ENCODE data around the gene NR4A1. TPM values are rescaled to one million over a fixed set of nuclear protein-coding genes. Genes with fewer than 3 reads are reported as not detected.

NR4A1 gene
- total and polyA plus RNA-seq, 4 donors: 45.1 to 77.9 (median 62.0) TPM

DNA sequence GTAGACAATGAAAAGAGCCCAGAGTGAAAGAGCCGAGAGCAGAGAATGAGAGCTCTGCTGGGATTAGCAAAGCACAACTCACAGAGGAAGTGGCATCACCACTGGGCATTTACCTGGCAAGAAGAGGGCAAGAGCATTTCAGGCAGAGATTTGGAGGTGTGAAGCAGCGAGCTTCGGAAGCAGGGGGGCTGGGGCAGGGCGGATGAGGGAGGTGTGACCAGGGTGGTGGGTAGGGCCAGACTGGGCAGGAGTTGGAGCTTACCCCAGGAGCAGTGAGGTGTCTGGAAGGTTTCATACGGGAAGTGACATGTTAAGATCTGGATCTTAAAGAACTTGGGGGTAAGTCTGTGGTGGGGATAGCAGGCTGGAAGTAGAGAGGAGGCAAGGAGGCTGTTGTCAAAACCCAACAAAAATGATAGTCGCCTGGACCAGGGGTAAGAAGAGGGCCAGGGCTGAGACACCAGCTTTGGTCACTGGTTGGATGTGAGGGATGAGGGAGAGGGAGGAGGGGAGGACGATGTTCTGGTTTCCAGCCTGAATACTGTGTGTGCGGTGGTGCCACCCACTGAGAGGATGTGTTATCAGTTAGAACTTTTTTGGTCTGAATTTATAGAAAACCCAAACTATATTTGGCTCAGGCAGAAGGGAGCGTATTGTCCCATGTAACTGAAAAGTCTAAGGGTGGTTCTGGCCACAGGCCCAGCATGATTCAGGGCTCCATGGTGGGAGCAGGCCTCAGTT, 33.4 kb downstream of the NR4A1 start:
- Histone ChIP-seq H3K27ac (ENCODE audit: low read depth in 1 of 2, low read length in 1 of 2) (no peak overlapping the region), H3K4me1 (ENCODE audit: control insufficient read depth in 5 of 5, insufficient read depth in 5 of 5, low read length in 5 of 5) (peaks cover 0 to 37% (median 16%) of the 10 kb centered on the region in 5 donors), H3K9ac (ENCODE audit: insufficient read depth in 1 of 2, low read length in 2 of 2) (no peak overlapping the region), H3K9me3 (ENCODE audit: control insufficient read depth in 4 of 4, insufficient read depth in 3 of 4, low read length in 3 of 4) (no peaks in the 10 kb centered on the region), H3K27me3 (ENCODE audit: control insufficient read depth in 3 of 3, insufficient read depth in 3 of 3, low read length in 2 of 3) (no peaks in the 10 kb centered on the region), H3K36me3 (ENCODE audit: control insufficient read depth in 4 of 4, insufficient read depth in 4 of 4, low read length in 4 of 4) (peaks cover 0 to 2% (median 1%) of the 10 kb centered on the region in 4 donors), H3K4me3 (no peak overlapping the region)
- TF ChIP-seq, protein P1, sequence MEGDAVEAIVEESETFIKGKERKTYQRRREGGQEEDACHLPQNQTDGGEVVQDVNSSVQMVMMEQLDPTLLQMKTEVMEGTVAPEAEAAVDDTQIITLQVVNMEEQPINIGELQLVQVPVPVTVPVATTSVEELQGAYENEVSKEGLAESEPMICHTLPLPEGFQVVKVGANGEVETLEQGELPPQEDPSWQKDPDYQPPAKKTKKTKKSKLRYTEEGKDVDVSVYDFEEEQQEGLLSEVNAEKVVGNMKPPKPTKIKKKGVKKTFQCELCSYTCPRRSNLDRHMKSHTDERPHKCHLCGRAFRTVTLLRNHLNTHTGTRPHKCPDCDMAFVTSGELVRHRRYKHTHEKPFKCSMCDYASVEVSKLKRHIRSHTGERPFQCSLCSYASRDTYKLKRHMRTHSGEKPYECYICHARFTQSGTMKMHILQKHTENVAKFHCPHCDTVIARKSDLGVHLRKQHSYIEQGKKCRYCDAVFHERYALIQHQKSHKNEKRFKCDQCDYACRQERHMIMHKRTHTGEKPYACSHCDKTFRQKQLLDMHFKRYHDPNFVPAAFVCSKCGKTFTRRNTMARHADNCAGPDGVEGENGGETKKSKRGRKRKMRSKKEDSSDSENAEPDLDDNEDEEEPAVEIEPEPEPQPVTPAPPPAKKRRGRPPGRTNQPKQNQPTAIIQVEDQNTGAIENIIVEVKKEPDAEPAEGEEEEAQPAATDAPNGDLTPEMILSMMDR (IDR thresholded peaks at IDR 0.05; ENCODE audit: control extremely low read depth, extremely low read depth): no peak
- DNase-seq (no peak), ATAC-seq (ENCODE audit: insufficient read depth, low FRiP score) (no peak)
- 89 to 92% methylated on average over 9 of the region's 9 CpGs for WGBS, 2 donors

GRCh38 chr12:52085682-52086180, 34.5 kb downstream of the NR4A1 start:
- Histone ChIP-seq H3K9ac (ENCODE audit: insufficient read depth in 1 of 2, low read length in 2 of 2) (no peak overlapping the region), H3K36me3 (ENCODE audit: control insufficient read depth in 4 of 4, insufficient read depth in 4 of 4, low read length in 4 of 4) (peaks cover 0 to 2% (median 0%) of the 10 kb centered on the region in 4 donors), H3K4me3 (no peak overlapping the region), H3K4me1 (ENCODE audit: control insufficient read depth in 5 of 5, insufficient read depth in 5 of 5, low read length in 5 of 5) (peaks cover 0 to 26% (median 16%) of the 10 kb centered on the region in 5 donors), H3K27ac (ENCODE audit: low read depth in 1 of 2, low read length in 1 of 2) (no peak overlapping the region), H3K27me3 (ENCODE audit: control insufficient read depth in 3 of 3, insufficient read depth in 3 of 3, low read length in 2 of 3) (no peaks in the 10 kb centered on the region), H3K9me3 (ENCODE audit: control insufficient read depth in 4 of 4, insufficient read depth in 3 of 4, low read length in 3 of 4) (no peaks in the 10 kb centered on the region)
- no peak for DNase-seq
- WGBS, 2 donors: 90 to 92% methylated on average over 6 of the region's 6 CpGs
- ATAC-seq (ENCODE audit: insufficient read depth, low FRiP score): no peak
- TF ChIP-seq, protein P1 (IDR thresholded peaks at IDR 0.05; ENCODE audit: control extremely low read depth, extremely low read depth): no peak

GRCh38 chr12:52086366-52086765, 35.1 kb downstream of the NR4A1 start:
- DNase-seq (no peak), ATAC-seq (ENCODE audit: insufficient read depth, low FRiP score) (no peak)
- H3K9me3 ChIP-seq (ENCODE audit: control insufficient read depth in 4 of 4, insufficient read depth in 3 of 4, low read length in 3 of 4): no peaks in the 10 kb centered on the region
- peaks cover 0 to 20% (median 15%) of the 10 kb centered on the region in 5 donors for H3K4me1 ChIP-seq (ENCODE audit: control insufficient read depth in 5 of 5, insufficient read depth in 5 of 5, low read length in 5 of 5)
- TF ChIP-seq, protein P1 (IDR thresholded peaks at IDR 0.05; ENCODE audit: control extremely low read depth, extremely low read depth): no peak
- peaks cover 0 to 2% (median 0%) of the 10 kb centered on the region in 3 donors for H3K27me3 ChIP-seq (ENCODE audit: control insufficient read depth in 3 of 3, insufficient read depth in 3 of 3, low read length in 2 of 3)
- H3K9ac ChIP-seq (ENCODE audit: insufficient read depth in 1 of 2, low read length in 2 of 2): no peak overlapping the region
- peaks cover 0 to 2% (median 0%) of the 10 kb centered on the region in 4 donors for H3K36me3 ChIP-seq (ENCODE audit: control insufficient read depth in 4 of 4, insufficient read depth in 4 of 4, low read length in 4 of 4)
- H3K27ac ChIP-seq (ENCODE audit: low read depth in 1 of 2, low read length in 1 of 2): no peak overlapping the region
- no peak overlapping the region for H3K4me3 ChIP-seq
- 66 to 78% methylated on average over 9 of the region's 9 CpGs for WGBS, 2 donors
